DMS153 (cell line): ENCODE measurements around the gene ZNF516.
A peak's percentile ranks its signal among the peaks of the same experiment; 100 is the strongest.

Experiments
- DNase-seq: peaks from one replicate; lab custom pipeline; 2025; lab: John Stamatoyannopoulos, UW

Gene ZNF516

GRCh38 chr18:76455003-76455676 is 39.9 kb downstream of the ZNF516 start:
- no peak for DNase-seq

GRCh38 chr18:76454418-76454817 is 40.6 kb downstream of the ZNF516 start:
- DNase-seq, result no peak

GRCh38 chr18:76453932-76454331 is 41.1 kb downstream of the ZNF516 start:
- no peak for DNase-seq

GRCh38 chr18:76453057-76453561 is 41.9 kb downstream of the ZNF516 start:
- no peak for DNase-seq

- DNase-seq, result no peak
These were observed 42.7 kb downstream of the ZNF516 start for GRCh38 chr18:76452357-76452756.

GRCh38 chr18:76451396-76452331 is 43.4 kb downstream of the ZNF516 start:
- no peak for DNase-seq

GRCh38 chr18:76450452-76451395 is 44.3 kb downstream of the ZNF516 start:
- peak; percentile 26 for DNase-seq

- DNase-seq, result no peak
These were observed 46.0 kb downstream of the ZNF516 start for GRCh38 chr18:76449111-76449453.

GRCh38 chr18:76448256-76449110 is 46.6 kb downstream of the ZNF516 start:
- no peak for DNase-seq

GRCh38 chr18:76447258-76447890 is 47.7 kb downstream of the ZNF516 start:
- DNase-seq, result no peak

GRCh38 chr18:76446321-76447257 is 48.5 kb downstream of the ZNF516 start:
- DNase-seq, result no peak

GRCh38 chr18:76445741-76446232 is 49.3 kb downstream of the ZNF516 start:
- no peak for DNase-seq

GRCh38 chr18:76445275-76445674 is 49.8 kb downstream of the ZNF516 start:
- DNase-seq, result no peak

GRCh38 chr18:76444446-76445105 is 50.5 kb downstream of the ZNF516 start:
- no peak for DNase-seq

- no peak for DNase-seq
These were observed 51.3 kb downstream of the ZNF516 start for GRCh38 chr18:76443519-76444445.

- DNase-seq, result no peak
These were observed 52.5 kb downstream of the ZNF516 start for GRCh38 chr18:76442413-76443171.
